Transverse colon (tissue), 4 donors: ENCODE results near the gene CFAP91. TPM values are rescaled to one million over a fixed set of nuclear protein-coding genes. Genes with fewer than 3 reads are reported as not detected.
"Not testable (repeated sequence)": the region's sequence is repeated elsewhere in the genome, so short reads cannot be mapped to it uniquely, and the experiment has no call there.

Source experiments
- DNase-seq: peaks from one replicate; pipeline ENCODE4 v3.0.0-alpha.2; 2019
- H3K27ac ChIP-seq, 4 donors: fragments of 200-600 bp; sonication (generic); 2 replicates each; pipeline ENCODE4 v1.5.1; 2016 to 2018; ENCODE audit warnings: inconsistent platforms in 4 of 4
- H3K27me3 ChIP-seq: fragments of 200-600 bp; sonication (generic); 2 replicates; pipeline ENCODE4 v1.5.1; 2017; ENCODE audit warnings: inconsistent platforms
- H3K36me3 ChIP-seq, 4 donors: fragments of 200-600 bp; sonication (generic); 2 replicates each; pipeline ENCODE4 v1.5.1; 2017 to 2019; ENCODE audit warnings: inconsistent platforms in 4 of 4
- H3K4me1 ChIP-seq, 4 donors: fragments of 200-600 bp; sonication (generic); 2 replicates each; pipeline ENCODE4 v1.5.1; 2017 to 2020; ENCODE audit warnings: inconsistent platforms in 4 of 4
- H3K4me3 ChIP-seq, 4 donors: fragments of 200-600 bp; sonication (generic); 1 replicate in 1 of 4; 2 replicates in 3 of 4; pipeline versions ENCODE4 v1.5.1 to v1.6.1; 2017 to 2019; ENCODE audit warnings: inconsistent platforms in 4 of 4
- H3K9me3 ChIP-seq, 2 donors: fragments of 200-600 bp; sonication (generic); 2 replicates each; pipeline ENCODE4 v1.5.1; 2017 to 2019; ENCODE audit warnings: inconsistent platforms in 2 of 2
- CTCF ChIP-seq, 5 experiments: fragments of 200-600 bp in 3 of 5; fragments of 450-650 bp in 2 of 5; sonication (generic) in 3 of 5; IDR thresholded peaks; 1 replicate in 2 of 5; 2 replicates in 3 of 5; pipeline ENCODE4 v1.5.1; 2016 to 2017; ENCODE audit warnings: antibody characterized with exemption in 5 of 5, inconsistent platforms in 3 of 5, mild to moderate bottlenecking in 2 of 5, moderate library complexity in 1 of 5
- EP300 ChIP-seq: sonication (generic); formaldehyde crosslinking; IDR thresholded peaks from one replicate; pipeline ENCODE4 v1.6.1; 2017; ENCODE audit warnings: antibody characterized with exemption, low read depth
- POLR2A ChIP-seq: fragments of 450-650 bp; IDR thresholded peaks from one replicate; pipeline ENCODE4 v1.6.1; 2016; ENCODE audit warnings: antibody characterized with exemption, mild to moderate bottlenecking, moderate library complexity
- POLR2AphosphoS5 ChIP-seq, 3 donors: sonication (generic); formaldehyde crosslinking; IDR thresholded peaks; one replicate each; pipeline ENCODE4 v1.6.1; 2016; ENCODE audit warnings: antibody characterized with exemption in 3 of 3
- WGBS, 2 donors: methylation state at CpG; one replicate each; pipeline ENCODE4 v1.1.5; 2018; ENCODE audit warnings: low coverage in 1 of 2; 5-methylcytosine and 5-hydroxymethylcytosine counted together
- in situ Hi-C, 4 donors: fragments of 200-750 bp; cut with MboI; loops; one replicate each; pipeline versions ENCODE4 v1.15.0 to v1.15.1; 2017; ENCODE audit warnings: low sequenced_read_pairs in 3 of 4, low pct_ligation_motif_present in 1 of 4, low pct_unique_long_range_greater_than_20kb in 1 of 4
- intact Hi-C: fragments of 100-400 bp; cut with DNase I; formaldehyde crosslinking; loops from one replicate; pipeline ENCODE4 v1.15.1; 2023; ENCODE audit warnings: low total_unique reads
- total RNA-seq, 4 donors: library from RNA; depleted of rRNA; stranded (reverse); fragments of >200 nt; gene quantifications; one replicate each; pipeline ENCODE4 v1.1.0, GENCODE V29; 2016

The CFAP91 gene
- total RNA-seq, 4 donors from 2014 or later = 1.4 to 5.4 TPM; not detected in 2

- H3K27me3 ChIP-seq = no peaks in the 10 kb centered on the region
- intact Hi-C loops (no loop called here), in situ Hi-C loops (loop anchor here in 3 of 4 donors (25.0 kb wide), 3 partner anchors 164 to 389 kb away; partner anchors contain the start of genes ARHGAP31 (in 1 of the 3) and TIMMDC1 (in 1 of the 3))
- no peaks in the 10 kb centered on the region for H3K9me3 ChIP-seq
- no peak for DNase-seq
- peak overlapping the region in 2 of 4 donors; percentile 66 to 73 for H3K4me3 ChIP-seq
- H3K36me3 ChIP-seq = peaks cover 0 to 31% (median 0%) of the 10 kb centered on the region in 4 donors
- peak overlapping the region; percentile 92 to 96 (median 93) for H3K27ac ChIP-seq
- peaks cover 0 to 19% (median 10%) of the 10 kb centered on the region in 4 donors for H3K4me1 ChIP-seq
- WGBS, 2 donors = 55 to 57% methylated on average over 1 of the region's 1 CpG
- TF ChIP-seq POLR2AphosphoS5 (IDR thresholded peaks at IDR 0.05) (no peak), CTCF (IDR thresholded peaks at IDR 0.05) (no peak), POLR2A (no peak), EP300 (no peak)
Measured at GRCh38 chr3:119676020-119676419, 26.8 kb upstream of the CFAP91 start.

- intact Hi-C loops (no loop called here), in situ Hi-C loops (loop anchor here in 3 of 4 donors (25.0 kb wide), 3 partner anchors 165 to 390 kb away; partner anchors contain the start of genes ARHGAP31 (in 1 of the 3) and TIMMDC1 (in 1 of the 3))
- Histone ChIP-seq H3K4me3 (peak within 1 kb of the TSS; percentile 57 to 82 (median 70)), H3K4me1 (peaks cover 0 to 19% (median 10%) of the 10 kb centered on the region in 4 donors), H3K9me3 (no peaks in the 10 kb centered on the region), H3K27ac (peak within 1 kb of the TSS; percentile 92 to 96 (median 93)), H3K36me3 (peaks cover 0 to 24% (median 0%) of the 10 kb centered on the region in 4 donors), H3K27me3 (no peaks in the 10 kb centered on the region)
- TF ChIP-seq POLR2A (peak; percentile 82), POLR2AphosphoS5 (IDR thresholded peaks at IDR 0.05) (peak; percentile 68 to 89 (median 81)), CTCF (IDR thresholded peaks at IDR 0.05) (no peak), EP300 (no peak)
- peak; percentile 98 for DNase-seq
- WGBS, 2 donors = 1 to 2% methylated on average over 9 to 46 of the region's 54 CpGs
Measured at GRCh38 chr3:119676771-119677640, 25.8 kb upstream of the CFAP91 start, which contains the start of gene COX17. TSS of gene COX17 (minus strand) at chr3:119677406. CDS start at chr3:119677310, 96 bp downstream.

GRCh38 chr3:119677641-119677934, 25.2 kb upstream of the CFAP91 start:
- intact Hi-C loops (no loop called here), in situ Hi-C loops (loop anchor here in 3 of 4 donors (25.0 kb wide), 3 partner anchors 165 to 390 kb away; partner anchors contain the start of genes ARHGAP31 (in 1 of the 3) and TIMMDC1 (in 1 of the 3))
- Histone ChIP-seq H3K36me3 (peaks cover 0 to 19% (median 0%) of the 10 kb centered on the region in 4 donors), H3K4me3 (peak overlapping the region; percentile 2 to 73 (median 62)), H3K9me3 (no peaks in the 10 kb centered on the region), H3K4me1 (peaks cover 0 to 19% (median 10%) of the 10 kb centered on the region in 4 donors), H3K27ac (peak overlapping the region; percentile 92 to 96 (median 93)), H3K27me3 (no peaks in the 10 kb centered on the region)
- TF ChIP-seq POLR2AphosphoS5 (IDR thresholded peaks at IDR 0.05) (no peak), EP300 (no peak), POLR2A (no peak), CTCF (IDR thresholded peaks at IDR 0.05) (no peak)
- 10% methylated on average over 2 to 6 of the region's 6 CpGs for WGBS, 2 donors
- DNase-seq = no peak

GRCh38 chr3:119678209-119678608, 24.6 kb upstream of the CFAP91 start:
- H3K4me3 ChIP-seq, H3K27me3 ChIP-seq, H3K27ac ChIP-seq, H3K9me3 ChIP-seq, DNase-seq, intact Hi-C loops: not testable (repeated sequence)
- Histone ChIP-seq H3K4me1 (peaks cover 0 to 19% (median 10%) of the 10 kb centered on the region in 4 donors), H3K36me3 (peaks cover 0 to 14% (median 0%) of the 10 kb centered on the region in 4 donors)
- WGBS, 2 donors = 96% methylated on average over 10 of the region's 10 CpGs; no CpG with 5 or more reads in 1 of the 2 donors
- in situ Hi-C loops = loop anchor here in 3 of 4 donors (25.0 kb wide), 3 partner anchors 166 to 391 kb away; partner anchors contain the start of genes ARHGAP31 (in 1 of the 3) and TIMMDC1 (in 1 of the 3)
